Vagina (tissue), 2 donors: ENCODE data around the gene PPP1R12C.

ENCODE experiments used
- CTCF ChIP-seq, 3 experiments: fragments of 450-650 bp in 2 of 3; fragments of 200-600 bp in 1 of 3; sonication (generic) in 1 of 3; IDR thresholded peaks; one replicate each; pipeline ENCODE4 v1.5.1; 2017 to 2019; ENCODE audit warnings: antibody characterized with exemption in 3 of 3, mild to moderate bottlenecking in 2 of 3, moderate library complexity in 2 of 3
- POLR2A ChIP-seq, 2 donors: fragments of 450-650 bp; IDR thresholded peaks; one replicate each; pipeline ENCODE4 v1.6.1; 2017; ENCODE audit warnings: antibody characterized with exemption in 2 of 2, mild to moderate bottlenecking in 2 of 2, moderate library complexity in 2 of 2

GRCh38 chr19:55044771-55045716 lies 72.4 kb downstream of the PPP1R12C start:
- TF ChIP-seq POLR2A (IDR thresholded peaks at IDR 0.05) = no peak
- TF ChIP-seq CTCF (IDR thresholded peaks at IDR 0.05) = no peak
